Stimulated activated CD4-positive, alpha-beta T cell treated with anti-CD3 and anti-CD28 coated beads, Interleukin-2, amount 100 ng/mL, for 24 hours (primary cell): Measurements from ENCODE around the gene GFRA4.

Experiments
- DNase-seq, 2 donors: peaks; one replicate each; pipeline ENCODE4 v3.0.0-alpha.2; 2020

Gene GFRA4

GRCh38 chr20:3614466-3614865 lies 48.7 kb downstream of the GFRA4 start:
- DNase-seq: no peak

GRCh38 chr20:3613821-3614440 lies 49.3 kb downstream of the GFRA4 start:
- DNase-seq: no peak

DNA sequence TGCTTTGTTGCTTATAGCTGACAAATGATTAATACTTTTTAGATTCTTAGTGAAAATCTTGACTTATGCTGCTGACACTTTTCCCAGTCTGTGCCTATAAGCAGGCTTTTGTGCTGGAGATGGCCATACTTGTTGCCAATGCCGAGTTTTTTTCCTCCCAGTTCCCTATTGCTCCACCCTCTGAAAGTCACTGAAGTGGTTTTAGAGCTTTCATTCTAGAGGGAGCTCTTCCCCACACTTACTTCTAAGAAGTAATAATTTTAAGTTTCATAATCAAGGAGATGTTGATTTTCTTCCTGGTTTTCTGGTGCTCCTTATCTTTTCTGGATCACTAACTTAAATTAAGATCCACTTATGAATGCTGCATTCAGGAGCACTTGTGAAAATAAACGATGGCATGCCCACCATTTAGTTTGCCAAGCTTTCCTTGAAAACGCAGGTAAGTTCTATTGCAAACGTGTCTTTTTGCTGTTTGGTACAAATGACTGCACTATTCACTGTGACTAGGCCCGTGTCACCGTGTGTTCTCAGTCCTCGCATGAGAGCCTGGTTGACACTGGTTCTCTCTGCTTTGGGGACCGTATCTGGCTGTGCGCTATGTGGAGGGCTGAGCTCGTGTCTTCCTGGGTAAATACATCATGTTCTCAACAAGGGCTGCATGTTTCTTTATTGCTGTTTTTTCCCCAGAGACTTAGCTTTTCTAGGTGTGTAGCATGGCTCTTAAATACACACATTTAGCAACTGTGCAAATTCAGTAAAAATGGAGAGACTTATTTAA lies 50.2 kb downstream of the GFRA4 start:
- DNase-seq: no peak

- no peak for DNase-seq
These were observed 51.3 kb downstream of the GFRA4 start for GRCh38 chr20:3611901-3612300.
